H9 (cell line): ENCODE measurements around the gene AMPH. TPM values are rescaled to one million over a fixed set of nuclear protein-coding genes. Genes with fewer than 3 reads are reported as not detected.

Experiments used
- DNase-seq: peaks from one replicate; pipeline ENCODE4 v3.0.0-alpha.2; 2017
- H2AFZ ChIP-seq: one replicate; pipeline ENCODE4 v1.6.1; 2013; ENCODE audit warnings: mild to moderate bottlenecking, low read length, control low read depth, moderate library complexity
- H2AK5ac ChIP-seq: 2 replicates; pipeline ENCODE4 v1.6.1; 2013; ENCODE audit warnings: low read length, control low read depth, mixed read lengths; ENCODE audit not compliant: insufficient read length
- H2BK120ac ChIP-seq: one replicate; pipeline ENCODE4 v1.6.1; 2013; ENCODE audit warnings: low read depth, mild to moderate bottlenecking, low read length, control low read depth, inconsistent platforms; ENCODE audit not compliant: poor library complexity, severe bottlenecking
- H2BK12ac ChIP-seq: 2 replicates; pipeline ENCODE4 v1.6.1; 2013; ENCODE audit warnings: low read length, control low read depth, mixed read lengths, low read depth; ENCODE audit not compliant: insufficient read length
- H2BK15ac ChIP-seq: 2 replicates; pipeline ENCODE4 v1.6.1; 2013; ENCODE audit warnings: low read depth, low read length, control low read depth
- H2BK20ac ChIP-seq: one replicate; pipeline ENCODE4 v1.6.1; 2013; ENCODE audit warnings: low read depth, mild to moderate bottlenecking, low read length, control low read depth, inconsistent platforms; ENCODE audit not compliant: poor library complexity, severe bottlenecking
- H2BK5ac ChIP-seq: 2 replicates; pipeline ENCODE4 v1.6.1; 2013; ENCODE audit warnings: low read length, control low read depth, mixed read lengths; ENCODE audit not compliant: insufficient read length
- H3K14ac ChIP-seq: 2 replicates; pipeline ENCODE4 v1.6.1; 2013; ENCODE audit warnings: low read length, control low read depth; ENCODE audit not compliant: insufficient read depth
- H3K18ac ChIP-seq: 2 replicates; pipeline ENCODE4 v1.6.1; 2013; ENCODE audit warnings: low read depth, mild to moderate bottlenecking, mixed read lengths, low read length, control low read depth; ENCODE audit not compliant: insufficient read length
- H3K23ac ChIP-seq: 2 replicates; pipeline ENCODE4 v1.6.1; 2013; ENCODE audit warnings: low read length, control low read depth, mixed read lengths, low read depth; ENCODE audit not compliant: insufficient read length
- H3K23me2 ChIP-seq: 2 replicates; pipeline ENCODE4 v1.6.1; 2013; ENCODE audit warnings: low read depth, mild to moderate bottlenecking, mixed read lengths, low read length, control low read depth; ENCODE audit not compliant: insufficient read length, poor library complexity, severe bottlenecking
- H3K27ac ChIP-seq: 2 replicates; pipeline ENCODE4 v1.5.1; 2013; ENCODE audit warnings: low read length, control low read depth, mixed read lengths, low read depth; ENCODE audit not compliant: insufficient read length
- H3K27me3 ChIP-seq: 2 replicates; pipeline ENCODE4 v1.6.1; 2013; ENCODE audit warnings: low read length, control low read depth, inconsistent platforms; ENCODE audit not compliant: insufficient read depth
- H3K4ac ChIP-seq: 2 replicates; pipeline ENCODE4 v1.6.1; 2013; ENCODE audit warnings: low read depth, mild to moderate bottlenecking, control low read depth, inconsistent platforms, low read length, moderate library complexity
- H3K4me1 ChIP-seq: 2 replicates; pipeline ENCODE4 v1.6.1; 2013; ENCODE audit warnings: low read length, control low read depth, inconsistent platforms; ENCODE audit not compliant: insufficient read depth
- H3K4me2 ChIP-seq: 2 replicates; pipeline ENCODE4 v1.6.1; 2013; ENCODE audit warnings: low read length, control low read depth, mixed read lengths; ENCODE audit not compliant: insufficient read length, insufficient read depth
- H3K56ac ChIP-seq: 2 replicates; pipeline ENCODE4 v1.6.1; 2013; ENCODE audit warnings: low read depth, mild to moderate bottlenecking, mixed read lengths, low read length, control low read depth; ENCODE audit not compliant: insufficient read length
- H3K79me1 ChIP-seq: 2 replicates; pipeline ENCODE4 v1.6.1; 2013; ENCODE audit warnings: low read depth, mild to moderate bottlenecking, moderate library complexity, low read length, control low read depth, inconsistent platforms; ENCODE audit not compliant: insufficient read depth, poor library complexity, severe bottlenecking
- H3K79me2 ChIP-seq: 2 replicates; pipeline ENCODE4 v1.6.1; 2013; ENCODE audit warnings: low read length, control low read depth, inconsistent platforms; ENCODE audit not compliant: insufficient read depth
- H3K9ac ChIP-seq: 2 replicates; pipeline ENCODE4 v1.6.1; 2013; ENCODE audit warnings: low read length, control low read depth, mixed read lengths; ENCODE audit not compliant: insufficient read length; ENCODE audit errors: extremely low read depth
- H3K9me3 ChIP-seq: one replicate; pipeline ENCODE4 v1.6.1; 2013; ENCODE audit warnings: low read depth, low read length, inconsistent platforms; ENCODE audit not compliant: control insufficient read depth
- H3T11ph ChIP-seq: one replicate; pipeline ENCODE4 v1.6.1; 2013; ENCODE audit warnings: mild to moderate bottlenecking, low read length, control low read depth, inconsistent platforms
- H4K20me1 ChIP-seq: one replicate; pipeline ENCODE4 v1.6.1; 2013; ENCODE audit not compliant: control insufficient read depth, insufficient read length, insufficient read depth
- H4K5ac ChIP-seq: 2 replicates; pipeline ENCODE4 v1.6.1; 2013; ENCODE audit warnings: low read depth, mild to moderate bottlenecking, mixed read lengths, low read length, control low read depth; ENCODE audit not compliant: insufficient read length
- H4K8ac ChIP-seq: replicated peaks from 2 replicates; pipeline ENCODE4 v1.6.1; 2013; ENCODE audit warnings: low read length, control low read depth, mixed read lengths, low read depth; ENCODE audit not compliant: insufficient read length
- H4K91ac ChIP-seq: 2 replicates; pipeline ENCODE4 v1.6.1; 2013; ENCODE audit warnings: low read depth, mild to moderate bottlenecking, moderate library complexity, mixed read lengths, low read length, control low read depth; ENCODE audit not compliant: insufficient read length
- H3K27ac Mint-ChIP-seq, 3 experiments: 2 replicates in 2 of 3; 3 replicates in 1 of 3; pipeline ENCODE4 v1.8.0; 2020 to 2021; ENCODE audit warnings: mixed read lengths in 3 of 3, mild to moderate bottlenecking in 1 of 3, moderate library complexity in 1 of 3
- H3K27me3 Mint-ChIP-seq: 2 replicates; pipeline ENCODE4 v1.8.0; 2021; ENCODE audit warnings: low read depth, mild to moderate bottlenecking, moderate library complexity, mixed read lengths
- H3K36me3 Mint-ChIP-seq, 3 experiments: 2 replicates in 2 of 3; 3 replicates in 1 of 3; pipeline ENCODE4 v1.8.0; 2020 to 2021; ENCODE audit warnings: low read depth in 3 of 3, mixed read lengths in 3 of 3; ENCODE audit not compliant: insufficient read depth in 1 of 3
- H3K4me1 Mint-ChIP-seq, 2 experiments: 2 replicates each; pipeline ENCODE4 v1.8.0; 2020; ENCODE audit warnings: mixed read lengths in 2 of 2
- H3K4me3 Mint-ChIP-seq, 2 experiments: 2 replicates in 1 of 2; 3 replicates in 1 of 2; pipeline ENCODE4 v1.8.0; 2020 to 2021; ENCODE audit warnings: mild to moderate bottlenecking in 2 of 2, mixed read lengths in 2 of 2, moderate library complexity in 1 of 2
- H3K9me3 Mint-ChIP-seq, 2 experiments: 2 replicates in 1 of 2; 3 replicates in 1 of 2; pipeline ENCODE4 v1.8.0; 2020; ENCODE audit warnings: mild to moderate bottlenecking in 2 of 2, mixed read lengths in 2 of 2, moderate library complexity in 1 of 2
- WGBS: extraction: QIAGEN DNeasy Blood & Tissue Kit; methylation state at CpG from one replicate; pipeline ENCODE4 v1.1.7; 2013; ENCODE audit warnings: missing lambda C conversion rate, low lambda C conversion rate, mixed read lengths; ENCODE audit not compliant: insufficient read length; ENCODE audit errors: extremely low coverage; 5-methylcytosine and 5-hydroxymethylcytosine counted together
- total RNA-seq: library from RNA; stranded (reverse); gene quantifications from 2 replicates; pipeline ENCODE4 v1.2.1, GENCODE V29; 2021
- TF ChIP-seq, protein P1 (sequence below): fragments of 200-600 bp; sonication (generic); conservative IDR thresholded peaks from 3 replicates; pipeline ENCODE4 v1.8.0; 2021; ENCODE audit warnings: antibody characterized with exemption, mild to moderate bottlenecking

AMPH gene
- total RNA-seq, 1 experiment from 2014 or later: 4.8 TPM

- Histone ChIP-seq H3T11ph (no peak overlapping the region), H3K4ac (no peak overlapping the region), H3K23me2 (no peaks in the 10 kb centered on the region), H2BK120ac (no peak overlapping the region), H2BK15ac (no peak overlapping the region), H2BK12ac (no peak overlapping the region), H2BK5ac (no peak overlapping the region), H2AK5ac (no peak overlapping the region), H2BK20ac (no peak overlapping the region), H3K4me1 (no peaks in the 10 kb centered on the region), H3K18ac (no peak overlapping the region), H3K56ac (no peak overlapping the region), H4K91ac (no peak overlapping the region), H3K9me3 (no peaks in the 10 kb centered on the region), H4K5ac (no peak overlapping the region), H3K79me2 (no peaks in the 10 kb centered on the region), H3K9ac (no peak overlapping the region), H3K79me1 (no peaks in the 10 kb centered on the region), H3K27me3 (no peaks in the 10 kb centered on the region), H3K14ac (no peak overlapping the region), H2AFZ (no peak overlapping the region), H4K20me1 (no peaks in the 10 kb centered on the region), H3K4me2 (no peak overlapping the region), H3K23ac (no peak overlapping the region), H3K27ac (no peak overlapping the region), H4K8ac (no peak overlapping the region)
- Mint-ChIP-seq H3K36me3 (peaks cover 0 to 5% (median 0%) of the 10 kb centered on the region in 3 experiments; a peak in 3 of 7 replicates), H3K27ac (no peak overlapping the region), H3K4me1 (peaks cover 5 to 9% of the 10 kb centered on the region in 2 experiments; a peak in 3 of 4 replicates), H3K9me3 (peaks cover 0 to 3% of the 10 kb centered on the region in 2 experiments; a peak in 2 of 5 replicates), H3K27me3 (no peaks in the 10 kb centered on the region), H3K4me3 (no peak overlapping the region)
- TF ChIP-seq, protein P1, sequence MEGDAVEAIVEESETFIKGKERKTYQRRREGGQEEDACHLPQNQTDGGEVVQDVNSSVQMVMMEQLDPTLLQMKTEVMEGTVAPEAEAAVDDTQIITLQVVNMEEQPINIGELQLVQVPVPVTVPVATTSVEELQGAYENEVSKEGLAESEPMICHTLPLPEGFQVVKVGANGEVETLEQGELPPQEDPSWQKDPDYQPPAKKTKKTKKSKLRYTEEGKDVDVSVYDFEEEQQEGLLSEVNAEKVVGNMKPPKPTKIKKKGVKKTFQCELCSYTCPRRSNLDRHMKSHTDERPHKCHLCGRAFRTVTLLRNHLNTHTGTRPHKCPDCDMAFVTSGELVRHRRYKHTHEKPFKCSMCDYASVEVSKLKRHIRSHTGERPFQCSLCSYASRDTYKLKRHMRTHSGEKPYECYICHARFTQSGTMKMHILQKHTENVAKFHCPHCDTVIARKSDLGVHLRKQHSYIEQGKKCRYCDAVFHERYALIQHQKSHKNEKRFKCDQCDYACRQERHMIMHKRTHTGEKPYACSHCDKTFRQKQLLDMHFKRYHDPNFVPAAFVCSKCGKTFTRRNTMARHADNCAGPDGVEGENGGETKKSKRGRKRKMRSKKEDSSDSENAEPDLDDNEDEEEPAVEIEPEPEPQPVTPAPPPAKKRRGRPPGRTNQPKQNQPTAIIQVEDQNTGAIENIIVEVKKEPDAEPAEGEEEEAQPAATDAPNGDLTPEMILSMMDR: peak; percentile 90
- no CpG with 5 or more reads among the region's 9 CpGs for WGBS
- peak; percentile 45 for DNase-seq
Observed at GRCh38 chr7:38398725-38399321, 232.3 kb downstream of the AMPH start.
